ENCODE data around the gene FOSL2. TPM values are rescaled to one million over a fixed set of nuclear protein-coding genes. Genes with fewer than 3 reads are reported as not detected.

The FOSL2 gene
- total RNA-seq, 1 experiment from 2014 or later: 53.7 TPM

GRCh38 chr2:28366496-28367282 lies 26.0 kb upstream of the FOSL2 start:
- TSS peak; percentile 85 for BruUV-seq (replicated peaks)
- no peaks in the 10 kb centered on the region for H3K27me3 Mint-ChIP-seq (ENCODE audit: unreplicated experiment)
- CTCF ChIA-PET: interaction anchor here (0.6 to 1.2 kb wide), 3 partner anchors 16 to 24 kb away, joined by 3 to 4 read pairs (median 3); no protein-coding TSS in a partner anchor
- H3K4me1 Mint-ChIP-seq (ENCODE audit: low read depth, unreplicated experiment): peaks cover 73% of the 10 kb centered on the region
- TF ChIP-seq, protein P1, sequence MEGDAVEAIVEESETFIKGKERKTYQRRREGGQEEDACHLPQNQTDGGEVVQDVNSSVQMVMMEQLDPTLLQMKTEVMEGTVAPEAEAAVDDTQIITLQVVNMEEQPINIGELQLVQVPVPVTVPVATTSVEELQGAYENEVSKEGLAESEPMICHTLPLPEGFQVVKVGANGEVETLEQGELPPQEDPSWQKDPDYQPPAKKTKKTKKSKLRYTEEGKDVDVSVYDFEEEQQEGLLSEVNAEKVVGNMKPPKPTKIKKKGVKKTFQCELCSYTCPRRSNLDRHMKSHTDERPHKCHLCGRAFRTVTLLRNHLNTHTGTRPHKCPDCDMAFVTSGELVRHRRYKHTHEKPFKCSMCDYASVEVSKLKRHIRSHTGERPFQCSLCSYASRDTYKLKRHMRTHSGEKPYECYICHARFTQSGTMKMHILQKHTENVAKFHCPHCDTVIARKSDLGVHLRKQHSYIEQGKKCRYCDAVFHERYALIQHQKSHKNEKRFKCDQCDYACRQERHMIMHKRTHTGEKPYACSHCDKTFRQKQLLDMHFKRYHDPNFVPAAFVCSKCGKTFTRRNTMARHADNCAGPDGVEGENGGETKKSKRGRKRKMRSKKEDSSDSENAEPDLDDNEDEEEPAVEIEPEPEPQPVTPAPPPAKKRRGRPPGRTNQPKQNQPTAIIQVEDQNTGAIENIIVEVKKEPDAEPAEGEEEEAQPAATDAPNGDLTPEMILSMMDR (IDR thresholded peaks at IDR 0.05; ENCODE audit: unreplicated experiment): no peak
- peaks cover 5% of the 10 kb centered on the region for H3K36me3 Mint-ChIP-seq (ENCODE audit: insufficient read depth, unreplicated experiment)
- peak overlapping the region; percentile 54 for H3K27ac Mint-ChIP-seq (ENCODE audit: unreplicated experiment)
- DNase-seq: peak; percentile 70
- H3K4me3 Mint-ChIP-seq (ENCODE audit: low read depth, unreplicated experiment): no peak overlapping the region
- no peaks in the 10 kb centered on the region for H3K9me3 Mint-ChIP-seq (ENCODE audit: low read depth, unreplicated experiment)
- intact Hi-C loops (cut with micrococcal nuclease; ENCODE audit: unreplicated experiment): no loop called here

DNA sequence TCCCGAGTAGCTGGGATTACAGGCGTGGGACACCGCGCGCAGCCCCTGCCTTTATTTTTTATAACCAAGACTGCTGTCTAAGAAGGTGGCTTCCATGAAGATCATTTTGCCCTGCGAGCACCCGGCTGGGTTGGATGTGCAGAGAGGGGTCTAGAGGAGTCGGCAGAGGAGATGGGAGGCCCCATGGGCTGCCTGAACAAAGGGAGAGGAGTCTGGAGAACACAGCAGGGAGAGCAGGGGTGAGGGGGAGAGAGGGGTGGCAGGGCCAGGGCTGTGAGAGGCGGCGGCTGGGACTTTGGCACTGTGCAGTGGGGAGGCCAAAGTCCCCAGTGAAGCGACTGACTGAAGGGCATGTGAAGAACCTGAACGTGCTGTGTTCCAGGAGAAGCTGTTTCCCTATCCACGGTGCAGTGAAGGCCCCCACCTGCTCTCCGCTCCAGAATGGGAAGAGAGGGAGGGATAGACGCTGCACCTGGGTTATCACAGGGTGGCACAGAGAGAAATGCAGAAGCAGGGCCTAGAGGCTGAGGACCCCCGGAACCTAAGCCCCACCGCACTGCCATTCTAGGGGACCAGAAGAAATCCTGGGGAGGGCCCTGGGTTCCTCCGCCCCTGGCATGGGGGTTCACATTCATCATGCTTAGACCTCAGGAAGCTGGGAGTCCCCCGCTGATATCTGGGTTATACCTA lies 24.8 kb upstream of the FOSL2 start:
- H3K4me3 Mint-ChIP-seq (ENCODE audit: low read depth, unreplicated experiment): no peak overlapping the region
- H3K36me3 Mint-ChIP-seq (ENCODE audit: insufficient read depth, unreplicated experiment): peaks cover 5% of the 10 kb centered on the region
- H3K27me3 Mint-ChIP-seq (ENCODE audit: unreplicated experiment): no peaks in the 10 kb centered on the region
- no peak for DNase-seq
- CTCF ChIA-PET: no interaction called here
- no peaks in the 10 kb centered on the region for H3K9me3 Mint-ChIP-seq (ENCODE audit: low read depth, unreplicated experiment)
- intact Hi-C loops (cut with micrococcal nuclease; ENCODE audit: unreplicated experiment): no loop called here
- TF ChIP-seq, protein P1 (IDR thresholded peaks at IDR 0.05; ENCODE audit: unreplicated experiment): no peak
- BruUV-seq (replicated peaks): no TSS peak
- H3K4me1 Mint-ChIP-seq (ENCODE audit: low read depth, unreplicated experiment): peaks cover 66% of the 10 kb centered on the region
- H3K27ac Mint-ChIP-seq (ENCODE audit: unreplicated experiment): peak overlapping the region; percentile 54

DNA sequence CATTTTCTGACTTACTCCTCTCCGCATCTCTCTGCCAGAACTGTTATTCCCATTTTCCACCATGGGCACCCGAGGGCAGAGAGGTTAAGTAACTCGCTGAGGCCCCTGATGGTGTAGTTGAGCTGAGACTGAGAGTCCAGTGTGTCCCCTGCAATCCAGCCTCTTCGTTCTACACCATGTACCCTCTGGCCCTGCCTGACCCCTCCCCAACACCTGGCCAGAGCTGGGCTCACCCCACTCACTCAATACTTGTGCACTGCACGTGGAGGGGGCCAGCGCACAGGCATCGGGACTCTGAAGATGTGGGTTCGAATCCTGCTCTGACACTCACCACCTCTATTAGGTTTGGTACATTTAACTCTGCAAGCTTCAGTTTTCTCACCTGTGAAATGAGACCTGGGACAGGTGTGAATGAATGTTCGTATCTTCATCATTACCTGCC lies 24.3 kb upstream of the FOSL2 start:
- Mint-ChIP-seq H3K27me3 (ENCODE audit: unreplicated experiment) (no peaks in the 10 kb centered on the region), H3K9me3 (ENCODE audit: low read depth, unreplicated experiment) (no peaks in the 10 kb centered on the region), H3K36me3 (ENCODE audit: insufficient read depth, unreplicated experiment) (peaks cover 5% of the 10 kb centered on the region), H3K4me3 (ENCODE audit: low read depth, unreplicated experiment) (no peak overlapping the region), H3K27ac (ENCODE audit: unreplicated experiment) (no peak overlapping the region), H3K4me1 (ENCODE audit: low read depth, unreplicated experiment) (peaks cover 66% of the 10 kb centered on the region)
- BruUV-seq (replicated peaks): no TSS peak
- CTCF ChIA-PET: no interaction called here
- DNase-seq: no peak
- intact Hi-C loops (cut with micrococcal nuclease; ENCODE audit: unreplicated experiment): no loop called here
- TF ChIP-seq, protein P1 (IDR thresholded peaks at IDR 0.05; ENCODE audit: unreplicated experiment): no peak

GRCh38 chr2:28369358-28369757 lies 23.3 kb upstream of the FOSL2 start:
- no peak overlapping the region for H3K4me3 Mint-ChIP-seq (ENCODE audit: low read depth, unreplicated experiment)
- BruUV-seq (replicated peaks): no TSS peak
- H3K4me1 Mint-ChIP-seq (ENCODE audit: low read depth, unreplicated experiment): peaks cover 73% of the 10 kb centered on the region
- intact Hi-C loops (cut with micrococcal nuclease; ENCODE audit: unreplicated experiment): no loop called here
- CTCF ChIA-PET: no interaction called here
- H3K36me3 Mint-ChIP-seq (ENCODE audit: insufficient read depth, unreplicated experiment): peaks cover 5% of the 10 kb centered on the region
- DNase-seq: no peak
- no peaks in the 10 kb centered on the region for H3K9me3 Mint-ChIP-seq (ENCODE audit: low read depth, unreplicated experiment)
- no peaks in the 10 kb centered on the region for H3K27me3 Mint-ChIP-seq (ENCODE audit: unreplicated experiment)
- TF ChIP-seq, protein P1 (IDR thresholded peaks at IDR 0.05; ENCODE audit: unreplicated experiment): no peak
- no peak overlapping the region for H3K27ac Mint-ChIP-seq (ENCODE audit: unreplicated experiment)
